ENCODE data around the gene PNPLA7.

DNA sequence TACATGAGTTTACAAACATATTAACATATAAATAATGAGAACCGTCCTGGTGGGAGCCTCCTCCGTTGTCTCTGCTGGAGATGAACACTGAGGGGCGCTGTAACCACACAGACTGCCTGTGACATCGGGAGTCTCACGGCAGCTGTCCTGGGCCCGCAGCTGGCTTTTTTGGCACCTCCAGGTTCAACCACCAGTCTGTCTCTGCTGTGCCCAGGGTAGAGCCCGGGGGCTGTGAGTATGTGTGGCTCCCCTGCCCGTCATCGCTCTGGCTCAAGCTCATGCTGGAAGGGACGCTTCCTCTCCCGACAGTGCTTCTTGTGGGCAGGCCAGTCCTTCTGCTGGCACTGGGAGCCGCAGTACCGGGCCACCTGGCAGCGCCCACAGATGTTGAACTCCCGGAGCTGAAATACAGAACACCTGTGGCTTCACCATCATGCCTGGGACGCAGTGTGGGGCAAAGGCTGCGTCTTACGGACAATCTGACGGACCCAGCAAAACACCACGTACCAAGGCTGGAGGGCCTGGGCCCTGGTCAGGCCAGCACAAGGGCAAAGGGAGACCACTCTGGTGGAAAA is 32.2 kb upstream of the PNPLA7 start:
- TF ChIP-seq, protein P1, sequence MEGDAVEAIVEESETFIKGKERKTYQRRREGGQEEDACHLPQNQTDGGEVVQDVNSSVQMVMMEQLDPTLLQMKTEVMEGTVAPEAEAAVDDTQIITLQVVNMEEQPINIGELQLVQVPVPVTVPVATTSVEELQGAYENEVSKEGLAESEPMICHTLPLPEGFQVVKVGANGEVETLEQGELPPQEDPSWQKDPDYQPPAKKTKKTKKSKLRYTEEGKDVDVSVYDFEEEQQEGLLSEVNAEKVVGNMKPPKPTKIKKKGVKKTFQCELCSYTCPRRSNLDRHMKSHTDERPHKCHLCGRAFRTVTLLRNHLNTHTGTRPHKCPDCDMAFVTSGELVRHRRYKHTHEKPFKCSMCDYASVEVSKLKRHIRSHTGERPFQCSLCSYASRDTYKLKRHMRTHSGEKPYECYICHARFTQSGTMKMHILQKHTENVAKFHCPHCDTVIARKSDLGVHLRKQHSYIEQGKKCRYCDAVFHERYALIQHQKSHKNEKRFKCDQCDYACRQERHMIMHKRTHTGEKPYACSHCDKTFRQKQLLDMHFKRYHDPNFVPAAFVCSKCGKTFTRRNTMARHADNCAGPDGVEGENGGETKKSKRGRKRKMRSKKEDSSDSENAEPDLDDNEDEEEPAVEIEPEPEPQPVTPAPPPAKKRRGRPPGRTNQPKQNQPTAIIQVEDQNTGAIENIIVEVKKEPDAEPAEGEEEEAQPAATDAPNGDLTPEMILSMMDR (IDR thresholded peaks at IDR 0.05): peak in 3 of 6 experiments; percentile 17 to 43 (median 27)
- TF ChIP-seq POLR2A (IDR thresholded peaks at IDR 0.05): no peak
